Fibroblast of lung (primary cell): Measurements from ENCODE around the gene AMOTL1.

Experiments
- EZH2 ChIP-seq: IDR thresholded peaks from 2 replicates; pipeline ENCODE4 v1.5.1; 2012; ENCODE audit warnings: low read length, control low read depth, mild to moderate bottlenecking; ENCODE audit errors: missing control alignments
- TF ChIP-seq, protein P1 (sequence below), 2 donors: IDR thresholded peaks in 1 of 2; conservative IDR thresholded peaks in 1 of 2; 1 replicate in 1 of 2; 2 replicates in 1 of 2; pipeline ENCODE4 v1.5.1; 2011 to 2012; ENCODE audit warnings: low read length in 2 of 2, control low read depth in 1 of 2, inconsistent platforms in 1 of 2, low read depth in 1 of 2, mild to moderate bottlenecking in 1 of 2

DNA sequence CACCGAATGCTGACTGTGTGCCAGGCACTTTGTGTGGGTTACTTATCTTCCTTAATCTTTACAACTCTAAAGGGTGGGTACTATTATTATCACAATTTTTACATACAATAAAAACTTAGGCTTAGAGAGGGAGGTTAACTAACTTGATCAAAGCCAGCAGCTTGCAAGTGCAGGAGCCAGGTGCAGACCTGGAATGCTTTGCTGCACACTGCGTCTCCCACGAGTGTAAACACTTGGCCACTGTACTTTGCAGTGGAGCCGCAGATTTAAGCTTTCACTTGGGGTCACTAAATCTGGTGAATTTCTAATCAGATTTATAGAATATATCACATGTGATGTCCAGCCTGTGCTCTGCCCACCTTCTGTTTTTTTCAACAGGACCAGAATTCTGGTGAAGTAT lies 36.7 kb downstream of the AMOTL1 start:
- TF ChIP-seq, protein P1, sequence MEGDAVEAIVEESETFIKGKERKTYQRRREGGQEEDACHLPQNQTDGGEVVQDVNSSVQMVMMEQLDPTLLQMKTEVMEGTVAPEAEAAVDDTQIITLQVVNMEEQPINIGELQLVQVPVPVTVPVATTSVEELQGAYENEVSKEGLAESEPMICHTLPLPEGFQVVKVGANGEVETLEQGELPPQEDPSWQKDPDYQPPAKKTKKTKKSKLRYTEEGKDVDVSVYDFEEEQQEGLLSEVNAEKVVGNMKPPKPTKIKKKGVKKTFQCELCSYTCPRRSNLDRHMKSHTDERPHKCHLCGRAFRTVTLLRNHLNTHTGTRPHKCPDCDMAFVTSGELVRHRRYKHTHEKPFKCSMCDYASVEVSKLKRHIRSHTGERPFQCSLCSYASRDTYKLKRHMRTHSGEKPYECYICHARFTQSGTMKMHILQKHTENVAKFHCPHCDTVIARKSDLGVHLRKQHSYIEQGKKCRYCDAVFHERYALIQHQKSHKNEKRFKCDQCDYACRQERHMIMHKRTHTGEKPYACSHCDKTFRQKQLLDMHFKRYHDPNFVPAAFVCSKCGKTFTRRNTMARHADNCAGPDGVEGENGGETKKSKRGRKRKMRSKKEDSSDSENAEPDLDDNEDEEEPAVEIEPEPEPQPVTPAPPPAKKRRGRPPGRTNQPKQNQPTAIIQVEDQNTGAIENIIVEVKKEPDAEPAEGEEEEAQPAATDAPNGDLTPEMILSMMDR (conservative IDR thresholded peaks at IDR 0.05 in 1 of 2, IDR thresholded peaks at IDR 0.05 in 1 of 2; ENCODE audit: low read depth in 1 of 2, low read length in 2 of 2) = no peak
- TF ChIP-seq EZH2 = no peak
